Hepatocyte (in vitro differentiated cells): Measurements from ENCODE around the gene SNRPA1.

ENCODE experiments used
- EZH2 ChIP-seq: fragments of 200-600 bp; sonication (generic); IDR thresholded peaks from 2 replicates; pipeline ENCODE4 v1.6.1; 2016; ENCODE audit warnings: antibody characterized with exemption, mild to moderate bottlenecking, borderline replicate concordance
- EZH2phosphoT487 ChIP-seq: fragments of 200-600 bp; sonication (generic); IDR thresholded peaks from one replicate; pipeline ENCODE4 v1.6.1; 2018; ENCODE audit warnings: antibody characterized with exemption, mild to moderate bottlenecking, low read depth, moderate library complexity; ENCODE audit not compliant: unreplicated experiment, severe bottlenecking
- TF ChIP-seq, protein P1 (sequence below): fragments of 200-600 bp; sonication (generic); IDR thresholded peaks from 2 replicates; pipeline ENCODE4 v1.5.1; 2016; ENCODE audit warnings: antibody characterized with exemption, mild to moderate bottlenecking; ENCODE audit not compliant: poor library complexity

DNA sequence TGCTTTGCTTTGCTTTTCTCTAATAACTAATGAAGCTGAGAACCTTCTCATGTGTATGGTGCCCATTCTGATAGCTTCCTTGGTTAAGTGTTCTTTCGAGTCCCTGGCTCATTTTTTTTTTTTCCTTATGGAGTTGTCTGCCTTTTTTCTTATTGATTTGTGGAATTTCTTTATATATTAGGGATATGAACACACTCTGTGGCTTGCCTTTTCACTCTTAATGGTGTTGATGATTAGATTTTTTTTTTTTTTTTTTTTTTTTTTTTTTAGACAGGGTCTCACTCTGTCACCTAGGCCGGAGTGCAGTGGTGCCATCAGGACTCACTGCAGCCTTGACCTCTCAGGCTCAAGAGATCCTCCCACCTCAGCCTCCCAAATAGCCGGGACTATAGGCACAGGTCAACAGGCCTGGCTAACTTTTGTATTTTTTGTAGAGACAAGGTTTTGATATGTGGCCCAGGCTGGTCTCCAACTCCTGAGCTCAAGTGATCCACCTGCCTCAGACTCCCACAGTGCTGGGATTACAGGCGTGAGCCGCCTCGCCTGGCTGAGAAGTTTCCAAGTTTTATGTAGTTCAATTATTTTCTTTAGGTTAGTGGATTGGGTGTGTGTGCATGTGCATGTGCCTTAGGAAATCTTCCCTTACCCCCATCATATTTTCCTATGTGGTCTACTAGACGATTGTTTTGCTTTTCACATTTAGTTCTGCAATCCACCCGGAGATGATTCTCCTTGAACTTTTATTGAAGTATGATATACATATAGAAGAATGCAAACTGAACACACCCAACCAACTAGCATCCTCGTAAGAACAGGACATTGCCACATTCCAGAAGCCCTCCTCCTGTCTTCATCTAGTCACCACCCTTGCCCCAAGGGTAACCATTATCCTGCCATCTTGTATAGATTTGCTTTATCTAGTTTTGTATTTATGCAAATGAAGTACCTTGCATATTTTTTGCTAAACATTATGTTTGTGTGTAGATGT lies 1.7 kb upstream of the SNRPA1 start:
- TF ChIP-seq, protein P1, sequence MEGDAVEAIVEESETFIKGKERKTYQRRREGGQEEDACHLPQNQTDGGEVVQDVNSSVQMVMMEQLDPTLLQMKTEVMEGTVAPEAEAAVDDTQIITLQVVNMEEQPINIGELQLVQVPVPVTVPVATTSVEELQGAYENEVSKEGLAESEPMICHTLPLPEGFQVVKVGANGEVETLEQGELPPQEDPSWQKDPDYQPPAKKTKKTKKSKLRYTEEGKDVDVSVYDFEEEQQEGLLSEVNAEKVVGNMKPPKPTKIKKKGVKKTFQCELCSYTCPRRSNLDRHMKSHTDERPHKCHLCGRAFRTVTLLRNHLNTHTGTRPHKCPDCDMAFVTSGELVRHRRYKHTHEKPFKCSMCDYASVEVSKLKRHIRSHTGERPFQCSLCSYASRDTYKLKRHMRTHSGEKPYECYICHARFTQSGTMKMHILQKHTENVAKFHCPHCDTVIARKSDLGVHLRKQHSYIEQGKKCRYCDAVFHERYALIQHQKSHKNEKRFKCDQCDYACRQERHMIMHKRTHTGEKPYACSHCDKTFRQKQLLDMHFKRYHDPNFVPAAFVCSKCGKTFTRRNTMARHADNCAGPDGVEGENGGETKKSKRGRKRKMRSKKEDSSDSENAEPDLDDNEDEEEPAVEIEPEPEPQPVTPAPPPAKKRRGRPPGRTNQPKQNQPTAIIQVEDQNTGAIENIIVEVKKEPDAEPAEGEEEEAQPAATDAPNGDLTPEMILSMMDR, result no peak
- TF ChIP-seq EZH2, result no peak
- no peak for TF ChIP-seq EZH2phosphoT487
